Measurements from ENCODE around the gene FH. TPM values are rescaled to one million over a fixed set of nuclear protein-coding genes. Genes with fewer than 3 reads are reported as not detected.

FH gene
- total RNA-seq, 1 donor: 95.2 TPM

DNA sequence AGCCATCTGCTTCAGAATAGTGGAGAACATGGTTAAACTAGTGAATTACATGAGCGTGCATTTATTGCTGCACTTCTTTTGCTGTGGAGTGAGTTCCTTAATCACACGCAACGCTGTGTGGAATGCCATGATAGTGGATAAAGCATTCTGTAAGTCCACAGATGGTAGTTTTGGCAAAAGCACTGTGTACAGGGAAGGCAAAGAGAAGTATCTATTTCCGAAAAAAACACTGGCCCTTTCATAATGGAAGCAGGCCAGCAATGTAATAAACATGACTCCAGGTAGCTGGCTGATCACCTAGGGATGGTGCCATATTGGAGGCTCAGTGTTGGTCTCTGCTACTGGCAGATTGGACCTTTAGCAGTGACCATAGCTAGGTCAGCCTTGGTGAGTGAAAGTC is 67.6 kb downstream of the FH start:
- no peak overlapping the region for H2AFZ ChIP-seq (ENCODE audit: low read length)
- no peaks in the 10 kb centered on the region for H3K9me3 ChIP-seq (ENCODE audit: low read depth, low read length)
- no peak for TF ChIP-seq CTCF (IDR thresholded peaks at IDR 0.05; ENCODE audit: extremely low read depth, low read depth, low read length)

More for the DNA sequence above, 67.6 kb downstream of the FH start:
- Histone ChIP-seq H3K36me3 (ENCODE audit: insufficient read depth, low read length) (no peaks in the 10 kb centered on the region), H3K27me3 (ENCODE audit: insufficient read depth, low read length) (no peaks in the 10 kb centered on the region), H3K27ac (ENCODE audit: low read depth, low read length) (no peak overlapping the region), H4K20me1 (ENCODE audit: insufficient read depth, low read length) (no peaks in the 10 kb centered on the region), H3K4me2 (ENCODE audit: insufficient read depth, low read length) (no peak overlapping the region), H3K79me2 (ENCODE audit: insufficient read depth, low read length) (no peaks in the 10 kb centered on the region), H3K4me3 (ENCODE audit: insufficient read depth, low read length) (no peak overlapping the region), H3K4me1 (ENCODE audit: insufficient read depth, low read length) (no peaks in the 10 kb centered on the region)
- DNase-seq (ENCODE audit: insufficient read length, low spot score, missing footprints): no peak

Other genes starting within 250 kb of the FH start
- gene RGS7, start 162.6 kb downstream of the FH start, total RNA-seq: 0.36 and 0.59 TPM in 2 replicates
- gene KMO, start 12.6 kb upstream of the FH start, total RNA-seq: under 0.01 and 0.36 TPM in 2 replicates
- gene CHML, start 120.6 kb upstream of the FH start, total RNA-seq: 11.6 and 12.1 TPM in 2 replicates
- 4.7 and 5.1 TPM in 2 replicates for gene OPN3, start 120.6 kb upstream of the FH start, total RNA-seq
- gene WDR64, start 132.5 kb upstream of the FH start, total RNA-seq: not detected in 2 replicates

Data from osteoblast (primary cell).